ENCODE data around the gene KDSR.

The KDSR gene

DNA sequence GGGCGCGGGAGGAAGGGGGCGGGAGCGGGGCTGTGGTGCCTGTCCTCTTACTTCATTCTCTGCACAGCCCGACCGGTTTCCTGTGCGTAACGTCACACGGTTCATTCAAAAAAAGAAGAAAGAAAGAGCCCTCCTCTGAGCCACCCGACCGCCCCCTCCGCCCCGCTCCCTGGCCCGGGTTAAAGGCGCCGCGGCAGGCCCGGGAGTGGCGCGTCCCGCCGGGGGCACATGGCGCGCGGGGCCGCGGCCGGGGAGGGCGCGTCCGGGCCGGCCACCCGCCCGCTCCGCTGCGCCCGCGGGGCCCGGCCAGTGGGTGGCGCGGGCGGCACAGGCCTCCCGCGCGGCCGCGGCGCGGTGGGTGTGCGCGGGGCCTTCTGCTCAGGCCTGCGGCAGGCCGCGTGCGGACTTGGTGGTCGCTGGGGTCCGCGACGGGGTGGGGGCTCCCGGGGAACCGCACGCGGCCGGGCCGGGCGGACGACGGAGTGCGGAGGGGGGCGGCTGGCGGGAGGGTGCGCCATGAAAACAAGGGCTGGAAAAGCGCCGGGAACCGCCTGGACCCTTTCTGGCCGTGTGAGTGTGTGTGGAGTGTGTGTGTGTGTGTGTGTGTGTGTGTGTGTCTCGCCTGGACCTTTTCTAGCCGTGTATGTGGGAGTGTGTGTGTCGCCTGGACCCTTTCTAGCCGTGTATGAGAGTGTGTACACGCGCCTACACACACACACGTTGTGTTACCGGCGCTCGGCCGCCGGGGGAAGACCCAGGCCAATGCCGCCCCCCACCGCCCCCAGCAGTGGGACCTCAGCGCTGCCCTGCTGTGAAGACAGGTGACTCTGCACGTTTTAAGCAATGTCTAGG, 46.7 kb downstream of the KDSR start:
- peak; percentile 72 for DNase-seq

DNA sequence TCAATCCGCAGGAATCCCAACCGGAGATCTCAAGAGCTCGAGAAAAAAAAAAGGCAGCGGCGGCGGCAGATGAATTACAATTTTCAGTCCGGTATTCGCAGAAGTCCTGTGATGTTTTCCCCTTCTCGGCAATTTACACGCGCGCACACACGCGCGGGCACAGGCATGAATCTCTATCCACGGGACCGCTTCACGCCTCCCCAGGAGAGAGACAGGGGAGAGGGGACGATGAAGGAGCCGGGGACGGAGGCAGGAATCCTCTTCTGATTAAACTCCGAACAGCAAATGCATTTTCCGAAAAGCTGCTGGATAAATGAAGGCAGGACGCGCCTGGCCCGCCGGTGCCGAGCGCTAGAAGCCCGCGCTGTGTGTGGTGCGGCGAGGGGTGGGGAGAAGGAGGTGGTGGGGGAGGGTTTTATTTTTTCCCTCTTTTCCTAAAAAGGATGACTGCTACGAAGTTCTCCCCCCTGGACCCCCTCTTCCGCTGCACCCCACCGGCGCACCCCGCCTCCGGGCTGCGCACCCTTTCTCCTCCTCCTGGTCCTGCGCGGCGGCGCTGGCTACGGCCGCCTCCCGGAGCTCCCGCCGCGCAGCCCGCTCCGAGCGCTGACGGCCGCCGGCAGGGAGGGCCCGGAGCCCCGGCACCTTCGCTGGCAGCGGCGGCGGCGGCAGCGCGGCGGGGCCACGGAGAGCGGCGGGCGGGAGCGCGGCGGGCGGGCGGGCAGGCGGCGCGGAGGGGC, 47.5 kb downstream of the KDSR start, which contains the start of gene BCL2:
Gene BCL2, minus strand, starts transcription at position 387 of the 740 bp plus-strand sequence.
- DNase-seq = peak; percentile 69

DNA sequence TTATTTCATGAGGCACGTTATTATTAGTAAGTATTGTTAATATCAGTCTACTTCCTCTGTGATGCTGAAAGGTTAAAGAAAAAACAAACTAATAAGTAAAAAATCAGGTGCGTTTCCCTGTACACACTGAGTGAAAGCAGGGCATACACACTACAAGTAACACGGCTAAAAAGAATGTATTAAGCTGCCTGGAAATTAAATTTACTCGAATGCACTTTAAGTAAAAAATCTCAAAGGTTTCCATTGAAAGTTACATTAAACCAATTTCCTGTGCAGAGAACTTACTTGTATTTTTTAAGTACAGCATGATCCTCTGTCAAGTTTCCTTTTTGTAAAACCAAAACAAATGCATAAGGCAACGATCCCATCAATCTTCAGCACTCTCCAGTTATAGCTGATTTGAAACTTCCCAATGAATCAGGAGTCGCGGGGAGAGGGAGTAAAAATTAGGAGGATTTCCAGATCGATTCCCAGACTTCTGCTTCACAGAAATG, 48.1 kb downstream of the KDSR start:
- no peak for DNase-seq

DNA sequence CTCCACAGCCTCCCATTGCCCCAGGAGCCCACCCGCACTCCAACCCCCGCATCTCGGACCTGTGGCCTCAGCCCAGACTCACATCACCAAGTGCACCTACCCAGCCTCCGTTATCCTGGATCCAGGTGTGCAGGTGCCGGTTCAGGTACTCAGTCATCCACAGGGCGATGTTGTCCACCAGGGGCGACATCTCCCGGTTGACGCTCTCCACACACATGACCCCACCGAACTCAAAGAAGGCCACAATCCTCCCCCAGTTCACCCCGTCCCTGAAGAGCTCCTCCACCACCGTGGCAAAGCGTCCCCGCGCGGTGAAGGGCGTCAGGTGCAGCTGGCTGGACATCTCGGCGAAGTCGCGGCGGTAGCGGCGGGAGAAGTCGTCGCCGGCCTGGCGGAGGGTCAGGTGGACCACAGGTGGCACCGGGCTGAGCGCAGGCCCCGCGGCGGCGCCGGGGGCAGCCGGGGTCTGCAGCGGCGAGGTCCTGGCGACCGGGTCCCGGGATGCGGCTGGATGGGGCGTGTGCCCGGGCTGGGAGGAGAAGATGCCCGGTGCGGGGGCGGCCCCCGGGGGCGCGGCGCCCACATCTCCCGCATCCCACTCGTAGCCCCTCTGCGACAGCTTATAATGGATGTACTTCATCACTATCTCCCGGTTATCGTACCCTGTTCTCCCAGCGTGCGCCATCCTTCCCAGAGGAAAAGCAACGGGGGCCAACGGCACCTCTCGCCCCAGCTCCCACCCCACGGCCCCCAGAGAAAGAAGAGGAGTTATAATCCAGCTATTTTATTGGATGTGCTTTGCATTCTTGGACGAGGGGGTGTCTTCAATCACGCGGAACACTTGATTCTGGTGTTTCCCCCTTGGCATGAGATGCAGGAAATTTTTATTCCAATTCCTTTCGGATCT, 48.8 kb downstream of the KDSR start:
- DNase-seq = peak; percentile 30

DNA sequence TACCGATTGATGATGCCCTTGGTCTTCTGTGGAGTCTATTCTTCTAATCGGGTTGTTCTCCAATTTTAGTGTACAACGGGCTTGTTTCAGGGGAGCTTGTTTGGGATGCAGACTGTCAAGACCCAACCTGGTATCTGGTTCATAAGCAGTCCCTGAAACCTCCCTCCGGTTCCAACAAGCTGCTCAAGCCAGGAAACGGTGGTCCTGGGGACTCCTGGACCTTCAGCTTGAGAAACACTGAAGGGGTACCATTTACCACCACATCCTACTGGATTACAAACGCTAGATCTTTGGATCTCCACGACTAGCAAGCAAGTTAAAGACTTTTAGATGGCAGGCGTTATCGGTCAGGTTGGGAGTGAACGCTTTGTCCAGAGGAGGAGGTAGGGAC, 49.5 kb downstream of the KDSR start:
- DNase-seq = no peak

DNA sequence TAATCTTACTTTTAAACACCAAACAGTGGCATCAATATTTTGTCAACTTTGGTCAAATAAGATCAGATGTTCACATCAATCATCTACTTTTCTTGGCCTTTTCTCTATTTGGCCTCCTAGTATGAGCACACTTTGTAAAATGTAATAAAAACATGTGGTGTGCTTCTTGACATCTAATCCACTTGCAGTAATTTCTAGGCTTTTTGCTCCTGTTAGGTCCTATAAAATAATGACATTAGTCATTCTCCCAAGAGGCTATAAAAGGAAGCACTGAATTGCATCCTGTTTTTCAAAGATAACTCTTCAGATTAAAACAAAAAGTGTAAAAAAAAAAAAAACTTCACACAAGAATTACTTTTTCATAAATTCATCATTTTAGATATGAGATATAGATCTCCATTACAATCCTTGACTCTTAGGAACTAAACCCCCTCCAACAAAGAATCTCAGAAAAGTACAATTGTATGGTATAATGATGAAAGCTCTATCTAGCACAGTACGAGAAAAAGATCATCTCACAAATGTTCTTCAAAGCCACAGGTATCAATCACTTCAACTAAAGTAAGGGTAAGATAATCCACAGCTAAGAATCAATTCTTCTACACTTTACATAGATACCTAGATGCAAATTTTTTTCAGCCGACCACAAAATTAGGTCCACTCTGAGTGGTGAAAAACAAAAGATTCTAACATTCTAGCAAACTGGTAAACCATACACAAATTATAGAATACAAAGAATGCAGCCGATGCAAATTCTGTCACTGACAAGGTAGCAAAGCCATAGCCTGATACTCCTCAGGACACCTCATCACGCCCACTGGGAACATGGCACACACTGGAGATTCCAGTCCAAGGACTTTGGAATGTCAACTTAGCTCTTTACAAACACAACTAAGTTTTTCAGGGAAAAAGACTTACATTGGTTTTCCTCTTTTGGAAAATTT, 50.1 kb downstream of the KDSR start:
- DNase-seq = no peak

DNA sequence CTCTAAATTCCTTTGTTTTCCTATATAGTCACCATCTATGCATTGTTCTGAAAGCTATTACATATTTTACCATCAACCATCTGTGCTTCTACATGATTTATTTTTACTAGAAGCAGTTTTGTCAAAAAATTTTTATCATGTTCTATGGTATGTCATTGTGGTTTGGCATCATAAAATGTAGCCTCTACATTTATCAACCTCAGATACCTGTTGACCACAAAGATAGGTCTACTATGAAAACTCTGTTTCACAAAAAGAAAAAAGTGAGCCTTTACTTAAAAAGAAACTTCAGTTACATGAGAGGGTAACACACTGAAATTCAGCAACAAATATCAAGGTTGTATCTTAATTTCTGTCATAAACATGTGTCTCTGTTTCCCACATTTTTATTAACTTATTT, 51.1 kb downstream of the KDSR start:
- no peak for DNase-seq

DNA sequence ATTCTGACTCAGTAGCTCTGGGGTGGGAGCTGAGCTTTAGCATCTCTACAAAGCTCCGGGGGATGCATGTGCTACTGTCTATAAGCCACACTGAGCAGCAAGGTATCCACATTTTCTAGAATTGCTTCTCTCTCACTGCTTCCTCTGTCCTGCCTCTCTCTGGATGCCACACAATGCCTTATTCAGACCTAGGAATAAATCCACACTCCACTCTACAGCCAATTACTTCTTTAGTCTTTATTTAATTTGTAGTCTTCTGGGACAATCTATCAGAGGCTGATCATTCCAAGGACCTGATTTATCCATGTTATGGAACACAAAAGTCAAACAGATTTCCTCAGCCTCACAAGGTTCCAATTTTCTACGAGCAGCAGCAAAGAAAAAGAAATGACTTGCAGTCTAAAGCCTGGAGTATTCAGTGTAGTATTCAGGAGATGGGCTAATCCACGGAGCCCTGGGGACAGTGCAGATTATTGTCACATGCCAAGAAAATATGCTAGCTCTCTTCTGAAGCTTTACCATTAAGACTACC, 51.8 kb downstream of the KDSR start:
- no peak for DNase-seq

DNA sequence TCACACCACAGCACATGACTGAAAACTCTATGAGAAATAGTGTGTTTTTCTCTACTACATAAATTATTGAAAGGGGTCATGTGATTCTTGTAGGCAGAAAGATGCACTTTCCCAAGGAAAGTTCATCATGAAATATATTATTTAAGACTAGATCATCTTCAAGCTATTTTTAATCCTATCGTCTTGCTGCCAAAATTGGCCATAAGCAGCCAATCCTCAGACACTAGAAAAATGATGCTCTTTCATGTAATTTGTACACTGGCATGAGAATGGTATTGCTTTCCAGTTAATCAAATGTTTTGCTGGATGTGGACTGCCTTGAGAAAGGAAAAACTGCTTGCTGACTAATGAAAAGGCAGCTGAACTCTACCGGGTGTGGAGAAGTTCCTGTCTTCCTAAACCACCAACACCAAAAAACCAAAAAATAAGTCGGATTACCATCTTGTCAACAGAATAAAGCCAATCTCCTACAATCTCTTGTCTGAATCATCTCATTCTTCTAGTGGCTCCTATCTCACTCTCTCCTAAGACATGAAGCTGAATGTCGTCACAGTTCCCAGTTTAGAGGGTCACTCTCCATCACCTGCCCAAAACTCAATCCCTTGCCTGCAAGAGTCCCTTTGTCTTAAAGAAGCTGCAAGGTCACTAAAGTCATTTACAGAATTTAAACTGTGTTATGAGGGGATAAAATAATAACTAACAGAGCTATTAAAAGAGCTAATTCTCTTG, 52.8 kb downstream of the KDSR start:
- no peak for DNase-seq

DNA sequence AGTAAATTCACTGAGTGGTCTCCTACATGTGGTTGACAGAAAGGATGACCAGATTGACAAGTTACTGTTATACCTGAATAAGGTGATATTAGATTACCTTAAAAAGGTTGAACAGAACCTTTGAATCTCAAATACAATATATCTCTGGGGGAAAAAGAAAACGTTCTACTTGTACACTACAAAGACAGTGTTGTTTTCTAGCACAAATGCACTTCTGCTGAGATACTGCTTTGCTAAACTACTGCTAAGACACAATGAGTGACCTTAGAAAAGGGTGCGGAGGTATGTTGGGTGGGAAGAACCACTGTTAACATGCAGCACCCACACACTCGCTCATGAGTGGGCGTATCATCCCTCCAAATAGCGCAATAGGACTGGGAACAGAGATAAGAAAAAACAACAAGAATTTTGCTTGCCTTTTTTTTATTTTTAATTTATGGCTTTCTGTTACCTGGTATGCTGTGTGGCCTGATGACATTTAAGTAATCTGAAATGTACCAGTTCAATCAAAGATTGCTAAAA, 53.5 kb downstream of the KDSR start:
- no peak for DNase-seq

DNA sequence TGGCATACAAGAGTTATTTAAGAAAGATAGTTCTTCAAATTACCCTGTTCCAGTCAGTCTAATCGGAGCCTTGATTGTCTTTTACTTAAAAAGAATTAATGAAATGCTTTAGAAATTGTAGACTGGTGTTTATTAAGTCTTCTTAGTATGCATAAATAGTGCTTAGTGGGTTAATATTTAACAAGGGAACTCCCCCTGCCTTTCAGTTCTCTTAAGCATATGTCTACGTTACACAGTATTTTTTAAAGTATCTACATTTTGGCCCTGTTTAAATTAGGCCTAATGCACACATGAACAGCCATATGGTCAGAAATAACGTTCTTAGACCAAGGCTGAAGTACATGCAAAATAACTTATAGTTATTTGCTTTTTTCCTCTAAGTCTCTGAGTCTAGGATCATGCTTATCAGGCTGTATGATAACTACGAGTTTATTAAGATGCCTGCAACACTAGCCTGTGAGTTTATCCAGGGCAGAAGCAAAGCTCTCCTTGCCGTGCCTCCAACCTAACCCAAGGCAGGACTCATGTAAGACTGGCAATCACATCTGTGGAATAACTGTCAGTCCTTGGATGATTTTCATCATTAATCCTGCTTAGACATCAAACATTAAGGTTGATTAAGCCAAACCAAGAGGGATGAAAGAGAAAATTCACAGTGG, 54.1 kb downstream of the KDSR start:
- DNase-seq = no peak

DNA sequence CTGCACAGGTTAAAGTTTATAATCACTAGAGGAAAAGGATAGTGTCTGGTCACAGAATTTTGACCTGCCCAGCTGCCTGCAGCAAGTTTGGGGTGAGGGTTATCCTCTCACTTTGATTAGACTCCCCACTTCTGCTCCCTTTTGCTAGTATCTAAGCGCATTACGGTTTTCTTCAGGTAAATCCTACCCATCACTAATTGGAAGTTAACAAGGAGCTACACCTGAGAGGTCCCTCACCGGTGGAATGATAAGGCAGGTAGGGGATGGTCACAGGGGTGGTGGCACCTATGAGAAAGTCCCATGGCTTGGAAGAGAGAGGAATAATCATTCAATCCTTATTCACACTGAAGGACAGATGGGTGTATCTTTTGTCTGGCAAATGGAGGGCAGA, 55.0 kb downstream of the KDSR start:
- no peak for DNase-seq

DNA sequence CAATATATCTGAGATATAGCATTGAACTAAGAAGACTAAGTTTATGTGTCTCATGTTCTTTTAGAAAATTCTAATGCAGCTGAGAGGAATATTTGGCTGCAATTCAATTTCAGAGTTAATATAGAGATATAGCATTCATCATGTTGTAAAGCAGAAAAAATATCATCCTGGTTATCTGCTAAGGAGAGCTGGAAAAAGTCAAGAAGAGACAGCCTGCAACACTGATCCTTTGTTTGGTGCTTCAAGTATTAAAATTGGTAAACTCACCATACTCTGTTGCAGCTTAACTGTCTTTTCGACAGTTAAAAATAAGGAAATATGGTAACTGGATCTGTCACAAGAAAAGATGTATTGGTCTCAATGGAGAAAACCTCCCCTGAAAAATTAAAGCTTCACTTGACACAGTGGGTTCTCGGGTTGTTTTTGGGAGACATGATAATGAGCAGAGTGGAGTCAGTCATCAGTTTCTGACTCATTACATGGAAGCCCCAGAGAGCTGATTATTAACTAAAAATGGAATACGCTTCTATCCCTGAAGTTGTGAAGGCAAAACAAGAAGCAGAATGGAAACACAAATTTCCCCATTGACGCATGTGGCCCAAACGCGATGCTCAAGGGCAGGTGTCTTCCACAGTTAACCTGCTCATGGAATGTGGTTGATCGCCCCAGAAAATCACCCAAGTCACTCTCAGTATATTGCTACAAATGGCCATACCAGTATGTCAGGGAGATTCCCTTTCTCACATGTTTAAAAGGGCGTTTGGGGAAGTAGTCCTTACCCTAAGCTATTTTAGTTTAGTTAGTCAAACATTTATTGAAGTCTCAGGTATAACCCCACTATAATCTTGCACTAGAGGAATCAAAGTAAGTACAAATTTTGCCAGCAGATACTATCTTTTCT, 55.6 kb downstream of the KDSR start:
- DNase-seq = no peak

DNA sequence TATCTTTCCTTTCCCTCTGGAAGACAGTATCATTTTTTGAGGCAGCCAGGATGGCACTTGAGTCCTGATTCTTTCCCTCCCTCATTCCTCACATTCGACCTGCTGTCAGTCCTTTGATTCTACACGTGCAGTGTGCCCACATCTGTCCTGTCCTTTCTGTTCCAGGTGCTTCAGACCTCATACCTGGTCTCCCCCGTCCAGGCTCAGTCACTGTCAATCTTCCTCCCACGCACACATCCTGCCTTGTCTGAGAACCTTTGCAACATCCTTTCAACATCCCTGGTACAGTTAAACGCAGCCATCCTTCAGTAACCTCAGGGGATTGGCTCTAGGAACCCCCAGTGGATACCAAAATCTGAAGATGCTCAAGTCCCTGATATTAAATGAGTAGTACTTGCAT, 57.6 kb downstream of the KDSR start:
- DNase-seq = no peak

DNA sequence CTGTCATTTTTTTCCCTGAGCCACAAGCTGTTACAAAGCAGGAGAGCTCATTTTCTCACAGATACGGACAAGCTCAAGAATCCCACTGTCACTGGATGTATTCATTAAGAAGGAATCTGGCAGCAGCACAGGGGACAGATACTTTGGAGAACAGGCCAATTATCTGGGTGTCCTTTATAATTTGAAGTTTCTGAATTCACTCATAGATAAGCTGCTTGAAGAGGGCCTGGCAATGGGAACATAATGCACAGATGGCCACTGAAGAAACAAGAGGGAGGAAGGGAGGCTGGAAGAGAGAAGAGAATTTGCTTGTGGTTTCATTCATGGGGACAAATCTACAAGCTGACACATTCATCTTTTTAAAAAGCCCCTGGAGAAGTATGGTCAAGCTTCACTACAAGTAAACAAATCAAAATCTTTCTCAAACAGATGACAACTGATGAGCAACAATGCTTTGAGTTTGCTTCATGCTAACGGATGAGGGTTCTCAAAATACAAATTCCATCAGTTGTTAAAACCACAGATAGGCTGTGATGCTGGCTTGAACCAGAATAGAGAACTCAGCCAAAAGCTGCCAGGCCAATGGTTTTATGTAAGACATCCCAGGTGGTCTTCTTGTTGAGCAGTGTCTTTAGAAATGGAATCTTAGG, 59.3 kb downstream of the KDSR start:
- no peak for DNase-seq

DNA sequence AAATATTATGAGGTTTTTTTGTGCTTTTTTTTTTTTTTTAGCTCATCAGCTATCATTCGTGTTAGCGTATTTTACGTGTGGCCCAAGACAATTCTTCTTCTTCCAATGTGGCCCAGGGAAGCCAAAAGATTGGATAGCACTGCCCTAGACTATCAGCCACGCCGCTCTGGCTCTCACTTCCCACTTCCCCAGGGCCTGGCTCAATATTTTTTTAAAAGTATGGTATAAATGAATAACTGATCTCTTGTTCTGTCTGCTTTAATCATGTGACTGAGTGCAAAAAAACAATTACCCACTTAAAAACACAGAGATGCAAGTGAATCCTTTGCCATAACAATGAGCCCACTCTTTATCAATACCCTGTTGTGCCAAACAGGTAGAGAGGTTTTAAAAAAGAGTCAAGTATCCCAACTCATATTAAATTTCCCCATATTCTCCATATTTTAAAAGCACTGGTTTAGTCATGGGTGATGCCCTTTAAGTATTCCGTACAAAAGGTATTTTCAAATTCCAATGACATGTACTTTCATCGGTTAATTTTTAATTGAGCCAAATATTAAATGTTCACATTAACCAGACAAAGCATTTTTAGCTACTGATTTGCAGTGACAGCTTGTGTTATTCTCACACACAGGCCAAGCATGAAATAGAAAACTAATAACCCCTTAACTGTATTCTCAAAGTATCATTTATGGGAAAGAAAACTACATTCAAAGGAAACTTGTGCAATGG, 60.0 kb downstream of the KDSR start:
- no peak for DNase-seq

DNA sequence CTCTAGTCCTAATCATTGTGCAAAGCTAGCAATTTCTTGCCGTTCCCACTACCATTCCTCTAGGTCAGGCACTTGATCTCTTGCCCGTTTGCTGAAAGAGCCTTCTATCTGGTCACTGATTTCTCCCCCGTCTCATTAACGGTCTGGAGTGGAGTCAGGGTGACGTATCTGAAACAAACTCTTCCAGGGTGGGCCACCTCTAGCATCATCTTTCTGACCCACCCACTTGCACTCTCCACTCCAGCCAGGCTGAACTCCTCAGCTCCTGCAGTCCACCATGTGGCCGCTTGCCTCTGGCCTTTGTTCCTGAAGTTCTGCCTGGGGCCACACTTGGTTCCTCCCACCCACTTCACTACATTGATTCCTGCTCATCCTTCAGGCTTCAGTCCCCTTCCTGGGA, 60.8 kb downstream of the KDSR start:
- no peak for DNase-seq

DNA sequence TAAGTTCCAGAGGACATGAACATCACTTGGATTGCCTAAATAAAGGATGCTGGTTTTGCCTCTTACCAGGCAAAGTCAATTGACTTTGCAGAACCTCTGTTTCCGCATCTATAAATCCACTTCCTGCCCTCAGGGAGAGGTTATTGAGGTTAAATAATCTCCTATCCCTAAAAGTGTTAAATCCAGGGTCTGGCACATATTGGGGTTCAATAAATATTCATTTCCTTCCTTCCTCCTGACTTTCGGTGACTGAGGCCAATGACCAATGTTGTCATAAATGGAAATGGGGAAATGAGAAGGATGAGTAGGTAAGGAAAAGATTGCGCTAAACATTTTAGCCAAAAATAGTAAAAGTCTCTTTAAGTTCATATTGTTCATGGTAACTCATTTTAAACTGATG, 63.5 kb downstream of the KDSR start:
- DNase-seq = no peak

Data from NK-92 treated with Interleukin-12 subunit alpha and Interleukin-12 subunit beta, amount 100 ng/mL, for 24 hours (cell line).